GM19324 (cell line): ENCODE data around the gene TMEM14B.
"Not testable (repeated sequence)": the region's sequence is repeated elsewhere in the genome, so short reads cannot be mapped to it uniquely, and the experiment has no call there.

ENCODE experiments used
- ATAC-seq: cut with Tn5 transposase; IDR thresholded peaks from one replicate; pipeline ENCODE4 v1.9.1; 2021; ENCODE audit warnings: mild to moderate bottlenecking, moderate library complexity; ENCODE audit not compliant: unreplicated experiment, low FRiP score

The TMEM14B gene

DNA sequence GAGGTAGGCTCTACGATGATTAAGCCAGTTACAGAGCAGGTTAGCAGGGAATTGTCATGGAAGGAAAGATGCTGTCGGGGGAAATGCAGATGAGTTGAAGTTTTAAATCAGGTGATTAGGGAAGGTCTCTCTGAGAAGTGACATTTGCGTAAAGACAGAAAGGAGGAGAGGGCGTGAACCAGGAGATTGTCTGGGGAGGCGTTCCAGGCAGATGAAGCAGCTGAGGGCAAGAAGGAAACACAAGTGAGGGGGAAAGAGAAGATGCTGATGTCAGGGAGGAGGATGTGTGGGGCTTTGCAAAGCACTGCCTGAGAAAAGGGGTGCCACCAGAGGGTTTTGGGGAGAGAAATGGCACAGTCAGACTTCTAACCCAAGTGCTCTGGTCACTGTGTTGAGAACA is 2.5 kb upstream of the TMEM14B start:
- ATAC-seq = no peak

- no peak for ATAC-seq
Observed at GRCh38 chr6:10746915-10747250, 722 bp upstream of the TMEM14B start.

DNA sequence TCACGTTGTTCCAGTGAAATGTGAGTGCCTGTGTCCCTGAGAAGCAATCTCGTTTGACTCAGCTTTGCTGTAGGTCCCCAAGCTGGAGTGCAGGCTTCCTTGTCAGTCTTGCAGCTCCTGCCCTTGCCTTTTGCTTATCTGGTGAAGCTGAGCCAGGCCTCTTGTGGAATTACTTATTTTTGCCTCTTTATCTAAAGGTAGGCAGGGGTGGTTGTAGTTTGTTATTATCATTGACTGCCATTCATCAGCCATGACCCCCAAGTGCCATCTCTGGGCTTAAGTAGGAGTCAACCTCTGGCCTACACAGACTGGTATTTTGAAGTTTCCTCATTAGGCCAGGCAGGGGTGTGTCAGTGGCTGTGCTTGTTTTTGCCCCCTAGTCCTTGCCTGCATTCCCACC is 2.1 kb downstream of the TMEM14B start:
- ATAC-seq = no peak

- ATAC-seq = not testable (repeated sequence)
Observed at GRCh38 chr6:10750568-10750967, 3.0 kb downstream of the TMEM14B start.

DNA sequence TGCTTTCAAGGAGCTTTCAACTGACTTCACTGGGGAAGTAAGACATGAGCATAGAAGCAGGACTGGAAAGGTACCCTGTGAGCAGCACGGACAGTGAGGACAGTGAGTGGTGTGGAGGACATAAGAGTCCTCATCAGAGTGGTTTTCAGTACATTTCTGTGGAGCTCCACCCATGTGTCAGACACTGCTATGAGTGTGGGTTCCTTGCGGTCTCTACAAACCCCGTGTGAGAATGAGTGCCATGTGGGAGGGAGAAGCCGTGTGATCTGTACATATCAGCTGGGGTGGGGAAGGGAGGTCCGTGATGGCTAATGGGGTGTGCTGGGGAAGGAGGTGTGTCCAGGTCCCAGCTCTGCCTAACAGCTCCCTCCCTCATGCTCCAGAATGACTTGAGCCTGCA is 4.2 kb downstream of the TMEM14B start:
- not testable (repeated sequence) for ATAC-seq

DNA sequence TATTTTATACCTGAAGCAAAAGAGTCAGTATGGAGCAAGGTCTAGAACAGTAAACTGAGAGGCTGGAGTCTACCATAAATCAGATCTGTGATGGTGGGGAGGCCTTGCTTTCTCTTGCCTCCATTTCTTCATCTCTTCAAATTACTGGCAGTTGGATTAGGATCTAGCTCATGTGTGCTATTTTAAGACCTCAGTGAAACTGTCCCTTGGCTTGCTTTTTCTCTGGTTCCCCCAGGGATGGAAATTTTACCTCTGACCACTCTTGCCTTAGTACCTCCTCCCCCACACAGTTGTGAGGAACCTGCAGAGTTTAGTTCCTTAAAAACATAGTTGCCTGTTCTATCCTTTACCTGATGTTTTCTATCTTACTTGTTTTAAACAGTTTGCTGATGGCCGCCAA is 8.5 kb downstream of the TMEM14B start:
- ATAC-seq = no peak

DNA sequence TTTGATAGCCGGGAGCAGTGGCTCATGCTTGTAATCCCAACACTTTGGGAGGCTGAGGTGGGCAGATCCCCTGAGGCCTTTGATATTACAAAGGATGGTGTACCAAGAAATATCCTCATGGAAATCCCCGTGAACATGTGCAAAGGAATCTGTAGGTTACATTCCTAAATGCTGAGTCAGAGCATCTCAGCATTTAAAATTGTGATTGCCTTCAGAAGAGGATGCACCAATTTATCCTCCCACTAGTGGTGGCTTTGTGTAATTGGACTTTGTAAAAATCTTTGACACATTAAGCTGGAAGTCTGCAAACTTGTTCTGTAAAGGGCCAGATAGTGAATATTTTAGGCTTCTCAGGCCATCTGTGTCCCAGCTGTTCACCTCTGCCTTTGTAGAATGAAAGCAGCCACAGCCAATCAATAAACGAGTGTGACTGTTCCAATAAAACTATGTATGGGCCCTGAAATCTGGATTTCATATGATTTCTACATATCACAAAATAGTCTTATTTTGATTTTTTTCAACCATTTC is 11.8 kb downstream of the TMEM14B start:
- no peak for ATAC-seq

- ATAC-seq = no peak
Observed at GRCh38 chr6:10759884-10760329, 12.3 kb downstream of the TMEM14B start.

- no peak for ATAC-seq
Observed at GRCh38 chr6:10763006-10763405, 15.4 kb downstream of the TMEM14B start.

DNA sequence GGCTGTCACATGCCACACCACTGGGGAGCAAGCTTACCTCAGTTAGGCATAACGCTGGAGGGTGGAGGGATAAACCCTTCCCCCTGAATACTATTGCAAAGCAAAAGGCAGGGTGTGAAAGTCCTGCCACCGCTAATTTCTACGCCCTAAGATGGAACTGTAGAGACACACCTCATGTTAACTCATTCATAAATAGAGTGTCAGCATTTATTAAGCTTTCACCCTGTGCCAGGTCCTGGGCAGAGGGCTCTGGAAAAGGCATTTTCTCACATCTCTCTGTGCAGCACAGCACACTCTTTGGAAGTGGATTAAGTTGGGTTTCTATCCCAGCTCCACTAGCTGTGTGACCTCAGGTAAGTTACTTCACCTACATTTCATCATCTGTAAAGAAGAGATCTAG is 21.8 kb downstream of the TMEM14B start:
- no peak for ATAC-seq

DNA sequence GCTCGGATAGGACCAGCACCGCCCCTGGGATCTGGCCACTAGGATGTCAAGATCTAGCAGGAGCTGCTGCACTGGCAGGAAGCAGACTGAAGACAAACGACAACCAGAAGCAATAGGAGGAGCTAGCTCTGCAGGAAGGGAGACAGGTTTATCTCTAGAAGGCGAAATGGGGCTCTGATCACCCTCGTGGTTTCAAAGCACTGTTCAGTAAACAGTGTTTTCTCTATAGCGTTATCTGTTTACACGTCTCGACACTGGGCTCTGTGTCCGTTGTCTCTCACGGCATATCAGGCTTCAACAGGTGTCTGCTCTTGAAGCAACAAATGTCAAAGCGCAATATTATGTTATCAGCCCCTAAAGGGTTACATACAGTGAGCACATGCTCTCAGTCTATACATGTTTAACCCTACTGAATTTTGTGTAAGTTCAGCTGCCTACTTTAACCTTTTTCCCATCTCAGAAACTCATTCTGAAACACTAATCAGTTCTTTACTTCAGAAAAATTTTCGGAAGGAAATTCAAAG is 23.8 kb downstream of the TMEM14B start:
- no peak for ATAC-seq

DNA sequence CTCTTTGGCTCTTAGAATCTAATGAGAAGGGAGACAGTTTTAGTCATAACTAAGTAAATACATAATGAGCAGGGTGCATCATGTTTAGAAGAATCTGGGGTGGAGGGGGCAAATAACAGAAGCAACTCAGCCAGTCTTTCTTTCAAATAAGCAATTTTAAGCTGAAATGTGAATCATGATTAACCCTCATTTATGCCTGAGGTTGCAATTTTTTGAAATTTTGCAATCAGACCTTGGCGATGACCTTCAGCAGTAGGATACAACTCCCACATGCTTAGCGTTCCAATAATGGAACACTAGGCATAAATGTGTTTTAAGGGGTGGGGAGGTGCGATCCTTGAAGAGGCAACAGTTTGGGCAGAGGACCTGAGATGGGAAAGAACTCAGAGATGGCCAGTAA is 30.6 kb downstream of the TMEM14B start:
- no peak for ATAC-seq

DNA sequence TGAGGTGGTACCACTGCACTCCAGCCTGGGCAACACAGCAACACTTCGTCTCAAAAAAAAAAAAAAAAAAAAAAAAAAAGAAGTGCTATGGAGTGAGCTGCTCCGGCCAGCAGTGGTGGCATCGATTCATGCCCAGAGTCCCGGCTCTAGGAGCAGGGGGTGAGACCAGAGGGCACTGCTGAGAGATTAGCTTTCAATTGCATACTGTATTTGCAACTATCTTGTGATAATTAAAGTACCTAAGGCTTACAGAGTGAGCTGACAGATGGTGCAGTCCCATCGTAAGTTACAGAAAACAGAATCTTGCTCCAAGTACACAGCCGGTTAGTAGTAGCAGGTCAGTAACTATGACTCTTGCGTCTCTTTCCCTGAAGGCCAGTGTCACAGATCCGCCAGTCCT is 31.5 kb downstream of the TMEM14B start:
- no peak for ATAC-seq

DNA sequence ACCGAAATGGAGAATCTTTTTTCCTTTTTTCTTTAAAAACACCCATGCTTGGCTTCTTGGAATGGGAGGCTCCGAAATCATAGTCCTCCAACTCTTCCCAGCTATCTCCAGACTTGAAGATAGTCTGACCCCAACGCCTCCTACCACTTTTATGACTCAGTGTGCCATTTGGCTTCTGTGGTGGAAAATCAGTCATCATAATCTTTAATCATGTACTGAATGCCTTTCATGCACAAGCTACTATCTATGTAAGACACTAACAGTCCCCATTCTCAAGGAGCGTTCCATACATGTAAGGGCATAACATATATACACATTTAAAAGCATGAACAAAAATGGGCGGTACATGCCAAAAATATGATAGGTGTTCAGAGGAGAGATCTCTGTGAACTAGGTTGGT is 44.1 kb downstream of the TMEM14B start:
- ATAC-seq = no peak

DNA sequence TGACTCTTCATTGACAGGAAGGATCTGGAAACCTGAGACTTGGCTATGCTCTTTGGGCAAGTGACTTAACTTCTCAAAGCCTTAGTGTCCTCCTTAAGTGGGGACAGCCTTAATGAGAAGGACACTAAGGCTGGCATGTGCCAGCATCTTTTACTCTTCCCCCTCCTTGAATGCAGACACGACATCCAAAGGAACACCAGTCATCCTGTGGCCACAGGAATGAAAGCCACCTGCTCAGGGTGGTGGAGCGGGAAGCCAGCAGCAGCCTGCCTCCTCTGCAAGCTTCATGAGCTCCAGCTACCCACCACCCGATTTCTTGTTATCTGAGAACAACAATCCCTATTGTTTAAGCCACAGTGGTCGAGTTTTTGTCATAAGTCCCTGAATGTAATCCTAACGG is 44.5 kb downstream of the TMEM14B start:
- no peak for ATAC-seq

GRCh38 chr6:10793035-10793434 is 45.4 kb downstream of the TMEM14B start:
- no peak for ATAC-seq

DNA sequence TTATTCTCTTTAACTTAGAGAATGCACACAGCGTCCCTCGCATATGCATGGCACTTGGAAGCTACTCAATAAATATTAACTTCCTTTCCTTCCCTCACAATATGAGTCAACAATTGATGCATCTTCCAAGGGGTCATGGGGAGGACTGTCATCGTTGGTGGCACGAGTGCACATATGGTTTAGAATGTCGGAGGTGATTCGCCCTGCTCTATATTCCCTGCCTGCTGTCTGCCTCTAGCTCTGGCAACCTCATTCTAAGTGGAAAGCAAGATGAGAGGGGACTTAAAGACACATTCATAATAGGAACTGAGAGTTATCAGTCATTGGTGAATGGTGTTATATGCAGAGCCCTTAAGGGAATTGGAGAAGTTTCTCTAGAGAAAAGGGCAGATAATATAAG is 46.1 kb downstream of the TMEM14B start:
- no peak for ATAC-seq

GRCh38 chr6:10794239-10794638 is 46.6 kb downstream of the TMEM14B start:
- ATAC-seq = no peak

GRCh38 chr6:10800810-10801209 is 53.2 kb downstream of the TMEM14B start:
- ATAC-seq = no peak

DNA sequence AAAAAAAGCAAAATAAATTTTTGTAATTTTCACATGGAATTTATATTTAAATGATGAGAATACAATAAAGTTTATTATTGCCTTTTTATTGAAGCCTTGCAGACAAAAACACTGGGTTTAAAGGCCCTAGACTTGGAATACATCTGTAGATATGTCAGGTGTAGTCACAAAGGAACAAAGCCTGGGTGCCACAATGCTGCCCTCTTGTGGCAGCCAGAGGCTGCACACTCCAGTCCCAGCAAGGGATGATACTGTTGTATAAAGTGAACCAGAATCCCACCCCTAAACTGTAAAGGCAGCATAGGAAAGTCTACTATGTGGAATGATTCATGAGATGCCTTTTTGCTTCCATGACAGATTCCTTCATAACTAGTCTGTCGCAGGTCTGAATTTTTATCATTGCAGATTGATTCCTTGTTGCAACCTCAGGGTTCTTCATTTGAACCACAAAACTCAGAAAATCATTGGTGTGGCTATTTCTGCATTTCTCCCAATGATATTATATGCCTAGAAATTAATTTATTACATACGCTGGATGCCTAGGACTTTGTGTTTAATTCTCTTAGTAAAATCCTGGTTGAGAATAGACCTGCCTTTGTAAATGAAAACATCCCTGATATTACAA is 53.7 kb downstream of the TMEM14B start:
- peak; percentile 66 for ATAC-seq
